HEK293 (cell line): ENCODE data around the gene KRTAP19-7.

Experiments used
- CTCF ChIA-PET: fragments of 350-600 bp; formaldehyde crosslinking; extraction: SDS; loops from one replicate; lab custom pipeline; 2021; ENCODE audit warnings: antibody characterized with exemption; lab: Yijun Ruan, JAX
- POLR2A ChIA-PET: fragments of 300-600 bp; formaldehyde crosslinking; extraction: SDS; loops from one replicate; lab custom pipeline; 2020; ENCODE audit warnings: antibody characterized with exemption, inconsistent platforms; lab: Yijun Ruan, JAX
- H3K27ac ChIP-seq: fragments of 200-500 bp; sonication (Bioruptor generic); 2 replicates; pipeline ENCODE4 v1.5.1; 2014; ENCODE audit warnings: low read depth, low read length, control low read depth, inconsistent platforms; ENCODE audit errors: extremely low read depth
- H3K36me3 ChIP-seq, 2 experiments: fragments of 200-500 bp in 1 of 2; sonication (Bioruptor generic) in 1 of 2; 1 replicate in 1 of 2; 2 replicates in 1 of 2; pipeline ENCODE4 v1.5.1; 2014 to 2017; ENCODE audit warnings: inconsistent platforms in 2 of 2, low read length in 2 of 2; ENCODE audit not compliant: control insufficient read depth in 2 of 2, insufficient read depth in 1 of 2
- H3K4me1 ChIP-seq: fragments of 200-500 bp; sonication (Bioruptor generic); 2 replicates; pipeline ENCODE4 v1.5.1; 2014; ENCODE audit warnings: mild to moderate bottlenecking, low read length, inconsistent platforms; ENCODE audit not compliant: control insufficient read depth, insufficient read depth
- H3K4me3 ChIP-seq: 2 replicates; pipeline ENCODE4 v1.5.1; 2011; ENCODE audit warnings: low read depth, mild to moderate bottlenecking, control low read depth, low read length, moderate library complexity
- H3K9me3 ChIP-seq: fragments of 200-500 bp; sonication (Bioruptor generic); 2 replicates; pipeline ENCODE4 v1.5.1; 2014; ENCODE audit warnings: low read depth, low read length, inconsistent platforms; ENCODE audit not compliant: control insufficient read depth, insufficient read depth
- ELK4 ChIP-seq: IDR thresholded peaks from 2 replicates; pipeline ENCODE4 v1.6.1; 2011; ENCODE audit warnings: mild to moderate bottlenecking, low read depth, low read length, borderline replicate concordance
- GLI4 ChIP-seq: fragments of 450-650 bp; formaldehyde crosslinking; IDR thresholded peaks from 2 replicates; pipeline ENCODE4 v1.5.1; 2016; ENCODE audit warnings: missing biosample characterization, missing genetic modification characterization
- KLF9 ChIP-seq: fragments of 450-650 bp; formaldehyde crosslinking; IDR thresholded peaks from 2 replicates; pipeline ENCODE4 v1.5.1; 2016; ENCODE audit warnings: missing biosample characterization, missing genetic modification characterization, low read depth
- MZF1 ChIP-seq: fragments of 450-650 bp; formaldehyde crosslinking; IDR thresholded peaks from 2 replicates; pipeline ENCODE4 v1.5.1; 2017; ENCODE audit warnings: missing biosample characterization, missing genetic modification characterization, borderline replicate concordance
- ZBTB21 ChIP-seq: fragments of 450-650 bp; formaldehyde crosslinking; IDR thresholded peaks from 2 replicates; pipeline ENCODE4 v1.5.1; 2017; ENCODE audit warnings: missing biosample characterization, missing genetic modification characterization
- ZBTB44 ChIP-seq: fragments of 450-650 bp; IDR thresholded peaks from 2 replicates; pipeline ENCODE4 v1.5.1; 2018; ENCODE audit warnings: missing biosample characterization, mild to moderate bottlenecking, missing genetic modification characterization
- ZNF155 ChIP-seq: fragments of 450-650 bp; formaldehyde crosslinking; IDR thresholded peaks from 2 replicates; pipeline ENCODE4 v1.5.1; 2016; ENCODE audit warnings: missing biosample characterization, missing genetic modification characterization
- ZNF16 ChIP-seq: fragments of 450-650 bp; formaldehyde crosslinking; IDR thresholded peaks from 2 replicates; pipeline ENCODE4 v1.5.1; 2016; ENCODE audit warnings: low read depth, missing biosample characterization, missing genetic modification characterization
- ZNF239 ChIP-seq: fragments of 450-650 bp; formaldehyde crosslinking; IDR thresholded peaks from 2 replicates; pipeline ENCODE4 v1.5.1; 2016; ENCODE audit warnings: missing biosample characterization, missing genetic modification characterization
- ZNF280D ChIP-seq: fragments of 450-650 bp; formaldehyde crosslinking; IDR thresholded peaks from 2 replicates; pipeline ENCODE4 v1.5.1; 2016; ENCODE audit warnings: missing biosample characterization, missing genetic modification characterization
- ZNF302 ChIP-seq: fragments of 450-650 bp; formaldehyde crosslinking; IDR thresholded peaks from 2 replicates; pipeline ENCODE4 v1.5.1; 2016; ENCODE audit warnings: missing biosample characterization, missing genetic modification characterization, low read depth
- ZNF341 ChIP-seq: fragments of 450-650 bp; formaldehyde crosslinking; IDR thresholded peaks from 2 replicates; pipeline ENCODE4; 2016; ENCODE audit warnings: low read depth, missing biosample characterization, missing genetic modification characterization
- ZNF362 ChIP-seq: fragments of 450-650 bp; formaldehyde crosslinking; IDR thresholded peaks from 2 replicates; pipeline ENCODE4 v1.5.1; 2016; ENCODE audit warnings: missing biosample characterization, missing genetic modification characterization
- ZNF518A ChIP-seq: fragments of 450-650 bp; formaldehyde crosslinking; conservative IDR thresholded peaks from 2 replicates; pipeline ENCODE4 v1.5.1; 2016; ENCODE audit warnings: low read depth, missing biosample characterization, missing genetic modification characterization
- ZNF548 ChIP-seq: fragments of 450-650 bp; formaldehyde crosslinking; IDR thresholded peaks from 2 replicates; pipeline ENCODE4 v1.5.1; 2016; ENCODE audit warnings: missing biosample characterization, missing genetic modification characterization
- ZNF555 ChIP-seq: fragments of 450-650 bp; formaldehyde crosslinking; conservative IDR thresholded peaks from 2 replicates; pipeline ENCODE4 v1.5.1; 2017; ENCODE audit warnings: missing biosample characterization, mild to moderate bottlenecking, missing genetic modification characterization, inconsistent platforms
- ZNF580 ChIP-seq: fragments of 450-650 bp; formaldehyde crosslinking; IDR thresholded peaks from 2 replicates; pipeline ENCODE4 v1.5.1; 2016; ENCODE audit warnings: missing biosample characterization, missing genetic modification characterization
- ZNF660 ChIP-seq: fragments of 450-650 bp; IDR thresholded peaks from 2 replicates; pipeline ENCODE4 v1.5.1; 2018; ENCODE audit warnings: missing biosample characterization, mild to moderate bottlenecking, missing genetic modification characterization
- ZSCAN23 ChIP-seq: fragments of 450-650 bp; formaldehyde crosslinking; IDR thresholded peaks from 2 replicates; pipeline ENCODE4 v1.5.1; 2016; ENCODE audit warnings: missing biosample characterization, missing genetic modification characterization

KRTAP19-7 gene

GRCh38 chr21:30518876-30519275, 42.2 kb downstream of the KRTAP19-7 start:
- CTCF ChIA-PET: interaction anchor here (0.7 kb wide), 1 partner anchor 14 kb away, joined by 3 read pairs; no protein-coding TSS in a partner anchor
- Histone ChIP-seq H3K9me3 (no peaks in the 10 kb centered on the region; the same call in none of the 2 replicates), H3K36me3 (no peaks in the 10 kb centered on the region)

GRCh38 chr21:30515681-30516080, 45.4 kb downstream of the KRTAP19-7 start:
- no peak overlapping the region for H3K4me3 ChIP-seq
- no peaks in the 10 kb centered on the region; the same call in 1 of the 2 replicates for H3K9me3 ChIP-seq
- CTCF ChIA-PET: interaction anchor here (0.8 kb wide), 1 partner anchor 10 kb away, joined by 3 read pairs; no protein-coding TSS in a partner anchor
- no peak overlapping the region for H3K27ac ChIP-seq
- no peaks in the 10 kb centered on the region for H3K4me1 ChIP-seq
- POLR2A ChIA-PET: no interaction called here
- H3K36me3 ChIP-seq: no peaks in the 10 kb centered on the region
- TF ChIP-seq ZNF555 (tag by site-specific recombination): no peak
- no peak for TF ChIP-seq ZNF548 (tag by site-specific recombination)
- TF ChIP-seq GLI4 (tag by site-specific recombination): no peak
- no peak for TF ChIP-seq ZNF155
- no peak for TF ChIP-seq ZBTB44
- no peak for TF ChIP-seq ZNF302 (tag by site-specific recombination)
- no peak for TF ChIP-seq ZSCAN23
- TF ChIP-seq ZNF280D (tag by site-specific recombination): no peak
- TF ChIP-seq MZF1 (tag by site-specific recombination): no peak
- TF ChIP-seq ZNF518A (tag by site-specific recombination): no peak
- no peak for TF ChIP-seq ZNF16
- TF ChIP-seq ZNF580 (tag by site-specific recombination): no peak
- TF ChIP-seq ZNF660 (tag by site-specific recombination): no peak
- no peak for TF ChIP-seq ZNF341 (tag by site-specific recombination)
- TF ChIP-seq KLF9 (tag by site-specific recombination): no peak

More at GRCh38 chr21:30518876-30519275, 42.2 kb downstream of the KRTAP19-7 start:
- Histone ChIP-seq H3K27ac (no peak overlapping the region), H3K4me1 (no peaks in the 10 kb centered on the region), H3K4me3 (no peak overlapping the region)
- TF ChIP-seq ZNF362: no peak
- no peak for TF ChIP-seq ZNF239
- TF ChIP-seq ZBTB21 (tag by site-specific recombination): no peak
- TF ChIP-seq ELK4: no peak
- POLR2A ChIA-PET: no interaction called here
